HepG2 (cell line): ENCODE measurements around the gene RBX1. TPM values are rescaled to one million over a fixed set of nuclear protein-coding genes. Genes with fewer than 3 reads are reported as not detected.

Source experiments
- ATAC-seq: fragments of 200-7000 bp; cut with Tn5 transposase; 3 replicates; pipeline ENCODE4 v1.9.1; 2020; ENCODE audit warnings: mild to moderate bottlenecking, moderate library complexity
- BruUV-seq: library from RNA; stranded (reverse); fragments of 400-500 nt; replicated peaks from 2 replicates; lab custom pipeline; 2021; lab: Mats Ljungman, UMichigan
- CTCF ChIA-PET: fragments of 300-600 bp; formaldehyde crosslinking; extraction: SDS; loops from one replicate; lab custom pipeline; 2021; ENCODE audit warnings: low total read pairs, inconsistent platforms, low intra/inter-chr PET ratio; lab: Yijun Ruan, JAX
- POLR2A ChIA-PET: fragments of 350-600 bp; sonication (Branson Sonifier 250); formaldehyde crosslinking; loops from one replicate; lab custom pipeline; 2020; ENCODE audit warnings: antibody characterized with exemption, inconsistent platforms; lab: Yijun Ruan, JAX
- DNase-seq: peaks from one replicate; pipeline ENCODE4 v3.0.0-alpha.2; 2015; ENCODE audit warnings: low spot score
- FAIRE-seq: peaks from 3 replicates; lab custom pipeline; 2011; peaks lifted over from hg19 to GRCh38; lab: Jason Lieb, UNC
- H2AFZ ChIP-seq: one replicate; pipeline ENCODE4 v1.6.1; 2011; ENCODE audit warnings: low read length, inconsistent platforms
- H3K27ac ChIP-seq: fragments of 300-600 bp; 3 replicates; pipeline ENCODE4 v1.8.0; 2011; ENCODE audit warnings: mixed run types, mild to moderate bottlenecking, mixed read lengths, low read length, inconsistent platforms; ENCODE audit not compliant: insufficient read depth; ENCODE audit errors: extremely low read length
- H3K27me3 ChIP-seq, 2 experiments: fragments of 200-600 bp in 1 of 2; 2 replicates in 1 of 2; 3 replicates in 1 of 2; pipeline versions ENCODE4 v1.6.0 to v1.8.0; 2011; ENCODE audit warnings: low read length in 2 of 2, mild to moderate bottlenecking in 2 of 2, moderate library complexity in 2 of 2, inconsistent platforms in 1 of 2; ENCODE audit not compliant: insufficient read depth in 2 of 2, control insufficient read depth in 1 of 2
- H3K36me3 ChIP-seq, 2 experiments: fragments of 200-600 bp in 1 of 2; replicated peaks in 1 of 2; 2 replicates in 1 of 2; 3 replicates in 1 of 2; pipeline versions ENCODE4 v1.5.1 to v1.8.0; 2011; ENCODE audit warnings: low read length in 2 of 2, inconsistent platforms in 1 of 2; ENCODE audit not compliant: insufficient read depth in 2 of 2, control insufficient read depth in 1 of 2
- H3K4me1 ChIP-seq: 2 replicates; pipeline ENCODE4 v1.5.1; 2012; ENCODE audit warnings: low read length, inconsistent platforms; ENCODE audit not compliant: insufficient read depth
- H3K4me2 ChIP-seq: 2 replicates; pipeline ENCODE4 v1.6.0; 2011; ENCODE audit warnings: low read depth, low read length, inconsistent platforms
- H3K4me3 ChIP-seq, 3 experiments: fragments of 200-600 bp in 1 of 3; sonication (generic), shearing (Covaris generic) in 1 of 3; replicated peaks in 1 of 3; 2 replicates each; pipeline ENCODE4 v1.5.1; 2011 to 2016; ENCODE audit warnings: low read length in 3 of 3, inconsistent platforms in 2 of 3, low read depth in 2 of 3, mild to moderate bottlenecking in 2 of 3, control low read depth in 1 of 3, mixed read lengths in 1 of 3; ENCODE audit not compliant: insufficient read depth in 1 of 3
- H3K79me2 ChIP-seq: one replicate; pipeline ENCODE4 v1.6.1; 2011; ENCODE audit warnings: low read length, inconsistent platforms; ENCODE audit not compliant: insufficient read depth
- H3K9ac ChIP-seq: 2 replicates; pipeline ENCODE4 v1.6.0; 2011; ENCODE audit warnings: mild to moderate bottlenecking, low read depth, low read length, inconsistent platforms; ENCODE audit not compliant: insufficient read depth
- H3K9me3 ChIP-seq: 2 replicates; pipeline ENCODE4 v1.5.1; 2012; ENCODE audit warnings: mild to moderate bottlenecking, low read length
- H4K20me1 ChIP-seq: 2 replicates; pipeline ENCODE4 v1.6.0; 2011; ENCODE audit warnings: inconsistent platforms, mild to moderate bottlenecking, low read length, moderate library complexity; ENCODE audit not compliant: insufficient read depth
- CBFB ChIP-seq: sonication (generic); formaldehyde crosslinking; IDR thresholded peaks from 2 replicates; pipeline ENCODE4 v1.4.0; 2020; ENCODE audit warnings: missing genetic modification reagents
- MZF1 ChIP-seq: sonication (generic); formaldehyde crosslinking; IDR thresholded peaks from 2 replicates; pipeline ENCODE4 v1.8.1; 2023; ENCODE audit warnings: mild to moderate bottlenecking, missing genetic modification reagents, borderline replicate concordance
- NFE2 ChIP-seq: sonication (generic); formaldehyde crosslinking; IDR thresholded peaks from 2 replicates; pipeline ENCODE4 v1.4.0; 2020; ENCODE audit warnings: missing genetic modification reagents
- NRL ChIP-seq: sonication (generic); formaldehyde crosslinking; IDR thresholded peaks from 2 replicates; pipeline ENCODE4 v1.5.0; 2020; ENCODE audit warnings: missing genetic modification reagents, mild to moderate bottlenecking, moderate library complexity, borderline replicate concordance
- PAWR ChIP-seq: sonication (generic); formaldehyde crosslinking; IDR thresholded peaks from 2 replicates; pipeline ENCODE4 v1.4.0; 2020; ENCODE audit warnings: missing genetic modification reagents, mild to moderate bottlenecking, borderline replicate concordance
- RFX3 ChIP-seq: IDR thresholded peaks from 2 replicates; pipeline ENCODE4 v1.6.1; 2016; ENCODE audit warnings: missing biosample characterization, missing genetic modification reagents
- SAFB2 ChIP-seq: sonication (generic); formaldehyde crosslinking; IDR thresholded peaks from 2 replicates; pipeline ENCODE4 v1.5.1; 2020; ENCODE audit warnings: missing genetic modification reagents, low read depth, mild to moderate bottlenecking, borderline replicate concordance
- TSC22D2 ChIP-seq: sonication (generic); formaldehyde crosslinking; IDR thresholded peaks from 2 replicates; pipeline ENCODE4 v1.5.1; 2020; ENCODE audit warnings: missing genetic modification reagents, mild to moderate bottlenecking, borderline replicate concordance
- ZNF33B ChIP-seq: sonication (generic); formaldehyde crosslinking; IDR thresholded peaks from 2 replicates; pipeline ENCODE4 v1.5.1; 2020; ENCODE audit warnings: mild to moderate bottlenecking, missing genetic modification reagents
- ZNF468 ChIP-seq: sonication (generic); formaldehyde crosslinking; IDR thresholded peaks from 2 replicates; pipeline ENCODE4 v1.8.0; 2022; ENCODE audit warnings: mild to moderate bottlenecking, moderate library complexity, missing genetic modification reagents
- WGBS: methylation state at CpG from one replicate; pipeline ENCODE4 v1.1.6; 2017; ENCODE audit warnings: low lambda C conversion rate; 5-methylcytosine and 5-hydroxymethylcytosine counted together
- in situ Hi-C: cut with HindIII; loops from 2 replicates; pipeline ENCODE4 v1.10.0; 2017; ENCODE audit warnings: low pct_unique_long_range_greater_than_20kb; ENCODE audit not compliant: extremely low pct_ligation_motif_present
- intact Hi-C: fragments of 100-400 bp; cut with micrococcal nuclease; formaldehyde crosslinking; loops from one replicate; pipeline ENCODE4 v1.10.0; 2022; ENCODE audit not compliant: unreplicated experiment
- polyA plus RNA-seq, 8 experiments: library from polyadenylated mRNA; depleted of rRNA in 3 of 8; stranded (reverse) in 7 of 8; unstranded in 1 of 8; fragments of >200 nt; fragmentation: Illumina TruSeq in 4 of 8; extraction: Trizol in 4 of 8; gene quantifications; 2 replicates each; pipeline versions ENCODE4 v1.2.1 to v1.2.3, GENCODE V29; 2011 to 2016; ENCODE audit warnings: low read depth in 4 of 8, missing spikeins in 1 of 8, mixed read lengths in 1 of 8; ENCODE audit not compliant: insufficient read depth in 1 of 8
- total RNA-seq, 5 experiments: library from RNA; depleted of rRNA; stranded (reverse); fragments of >200 nt; fragmentation: Illumina TruSeq; extraction: Trizol; gene quantifications; 2 replicates each; pipeline ENCODE4 v1.2.3, GENCODE V29; 2016; ENCODE audit warnings: low read depth in 1 of 5
- TF ChIP-seq, protein P1 (sequence below): fragments of 450-650 bp; IDR thresholded peaks from 2 replicates; pipeline ENCODE4 v1.6.1; 2016
- TF ChIP-seq, protein P2 (sequence below): IDR thresholded peaks from 2 replicates; pipeline ENCODE4 v1.6.1; 2016; ENCODE audit warnings: low read depth
- TF ChIP-seq, protein P3 (sequence below): sonication (generic); formaldehyde crosslinking; IDR thresholded peaks from 2 replicates; pipeline ENCODE4 v1.4.0; 2020; ENCODE audit warnings: missing genetic modification reagents
- TF ChIP-seq, protein P4 (sequence below): sonication (generic); formaldehyde crosslinking; IDR thresholded peaks from 2 replicates; pipeline ENCODE4 v1.4.0; 2020; ENCODE audit warnings: missing genetic modification reagents

The RBX1 gene
- total and polyA plus RNA-seq, 2 of the 13 experiments (the other 11 are each of a cell fraction or from before 2014, with no cell fraction given) = 84.9 to 90.2 TPM

DNA sequence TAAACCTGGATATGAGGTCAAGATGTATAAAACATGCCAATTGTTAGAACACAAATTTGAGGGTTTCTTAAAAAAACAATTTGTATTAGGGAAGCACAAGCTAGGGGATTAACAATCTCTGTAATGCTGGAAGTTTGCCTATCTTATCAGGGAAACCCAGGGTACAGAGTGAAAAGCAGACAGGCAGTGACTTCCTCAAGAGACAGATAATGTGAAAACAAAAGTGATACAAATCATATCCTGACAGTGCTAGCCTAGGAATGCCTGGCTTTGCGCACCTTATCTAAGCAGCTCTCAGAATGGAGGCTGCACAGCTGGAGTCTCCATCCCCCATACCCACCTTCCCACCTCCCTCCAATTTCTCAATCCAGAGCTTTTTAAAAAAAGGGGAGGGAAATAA, 22.5 kb upstream of the RBX1 start:
- WGBS = 100% methylated on average over 1 of the region's 1 CpG
- no peak for TF ChIP-seq NFE2
- TF ChIP-seq, protein P1, sequence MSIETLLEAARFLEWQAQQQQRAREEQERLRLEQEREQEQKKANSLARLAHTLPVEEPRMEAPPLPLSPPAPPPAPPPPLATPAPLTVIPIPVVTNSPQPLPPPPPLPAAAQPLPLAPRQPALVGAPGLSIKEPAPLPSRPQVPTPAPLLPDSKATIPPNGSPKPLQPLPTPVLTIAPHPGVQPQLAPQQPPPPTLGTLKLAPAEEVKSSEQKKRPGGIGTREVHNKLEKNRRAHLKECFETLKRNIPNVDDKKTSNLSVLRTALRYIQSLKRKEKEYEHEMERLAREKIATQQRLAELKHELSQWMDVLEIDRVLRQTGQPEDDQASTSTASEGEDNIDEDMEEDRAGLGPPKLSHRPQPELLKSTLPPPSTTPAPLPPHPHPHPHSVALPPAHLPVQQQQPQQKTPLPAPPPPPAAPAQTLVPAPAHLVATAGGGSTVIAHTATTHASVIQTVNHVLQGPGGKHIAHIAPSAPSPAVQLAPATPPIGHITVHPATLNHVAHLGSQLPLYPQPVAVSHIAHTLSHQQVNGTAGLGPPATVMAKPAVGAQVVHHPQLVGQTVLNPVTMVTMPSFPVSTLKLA = no peak
- no peak for TF ChIP-seq ZNF33B (CRISPR knock-in tag)
- no peak for TF ChIP-seq NRL
- TF ChIP-seq ZNF468 (CRISPR knock-in tag) = no peak
- no peak for TF ChIP-seq CBFB (CRISPR knock-in tag)
- TF ChIP-seq, protein P2, sequence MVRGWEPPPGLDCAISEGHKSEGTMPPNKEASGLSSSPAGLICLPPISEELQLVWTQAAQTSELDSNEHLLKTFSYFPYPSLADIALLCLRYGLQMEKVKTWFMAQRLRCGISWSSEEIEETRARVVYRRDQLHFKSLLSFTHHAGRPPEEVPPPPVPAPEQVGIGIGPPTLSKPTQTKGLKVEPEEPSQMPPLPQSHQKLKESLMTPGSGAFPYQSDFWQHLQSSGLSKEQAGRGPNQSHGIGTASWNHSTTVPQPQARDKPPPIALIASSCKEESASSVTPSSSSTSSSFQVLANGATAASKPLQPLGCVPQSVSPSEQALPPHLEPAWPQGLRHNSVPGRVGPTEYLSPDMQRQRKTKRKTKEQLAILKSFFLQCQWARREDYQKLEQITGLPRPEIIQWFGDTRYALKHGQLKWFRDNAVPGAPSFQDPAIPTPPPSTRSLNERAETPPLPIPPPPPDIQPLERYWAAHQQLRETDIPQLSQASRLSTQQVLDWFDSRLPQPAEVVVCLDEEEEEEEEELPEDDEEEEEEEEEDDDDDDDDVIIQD = no peak
- TF ChIP-seq, protein P3, sequence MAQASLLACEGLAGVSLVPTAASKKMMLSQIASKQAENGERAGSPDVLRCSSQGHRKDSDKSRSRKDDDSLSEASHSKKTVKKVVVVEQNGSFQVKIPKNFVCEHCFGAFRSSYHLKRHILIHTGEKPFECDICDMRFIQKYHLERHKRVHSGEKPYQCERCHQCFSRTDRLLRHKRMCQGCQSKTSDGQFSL = no peak
- no peak for TF ChIP-seq RFX3
- TF ChIP-seq PAWR (CRISPR knock-in tag) = no peak
- TF ChIP-seq MZF1 = no peak
- TF ChIP-seq, protein P4, sequence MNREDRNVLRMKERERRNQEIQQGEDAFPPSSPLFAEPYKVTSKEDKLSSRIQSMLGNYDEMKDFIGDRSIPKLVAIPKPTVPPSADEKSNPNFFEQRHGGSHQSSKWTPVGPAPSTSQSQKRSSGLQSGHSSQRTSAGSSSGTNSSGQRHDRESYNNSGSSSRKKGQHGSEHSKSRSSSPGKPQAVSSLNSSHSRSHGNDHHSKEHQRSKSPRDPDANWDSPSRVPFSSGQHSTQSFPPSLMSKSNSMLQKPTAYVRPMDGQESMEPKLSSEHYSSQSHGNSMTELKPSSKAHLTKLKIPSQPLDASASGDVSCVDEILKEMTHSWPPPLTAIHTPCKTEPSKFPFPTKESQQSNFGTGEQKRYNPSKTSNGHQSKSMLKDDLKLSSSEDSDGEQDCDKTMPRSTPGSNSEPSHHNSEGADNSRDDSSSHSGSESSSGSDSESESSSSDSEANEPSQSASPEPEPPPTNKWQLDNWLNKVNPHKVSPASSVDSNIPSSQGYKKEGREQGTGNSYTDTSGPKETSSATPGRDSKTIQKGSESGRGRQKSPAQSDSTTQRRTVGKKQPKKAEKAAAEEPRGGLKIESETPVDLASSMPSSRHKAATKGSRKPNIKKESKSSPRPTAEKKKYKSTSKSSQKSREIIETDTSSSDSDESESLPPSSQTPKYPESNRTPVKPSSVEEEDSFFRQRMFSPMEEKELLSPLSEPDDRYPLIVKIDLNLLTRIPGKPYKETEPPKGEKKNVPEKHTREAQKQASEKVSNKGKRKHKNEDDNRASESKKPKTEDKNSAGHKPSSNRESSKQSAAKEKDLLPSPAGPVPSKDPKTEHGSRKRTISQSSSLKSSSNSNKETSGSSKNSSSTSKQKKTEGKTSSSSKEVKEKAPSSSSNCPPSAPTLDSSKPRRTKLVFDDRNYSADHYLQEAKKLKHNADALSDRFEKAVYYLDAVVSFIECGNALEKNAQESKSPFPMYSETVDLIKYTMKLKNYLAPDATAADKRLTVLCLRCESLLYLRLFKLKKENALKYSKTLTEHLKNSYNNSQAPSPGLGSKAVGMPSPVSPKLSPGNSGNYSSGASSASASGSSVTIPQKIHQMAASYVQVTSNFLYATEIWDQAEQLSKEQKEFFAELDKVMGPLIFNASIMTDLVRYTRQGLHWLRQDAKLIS (CRISPR knock-in tag) = no peak
- TF ChIP-seq TSC22D2 (CRISPR knock-in tag) = no peak
- no peak for TF ChIP-seq SAFB2 (CRISPR knock-in tag)

More for the DNA sequence above, 22.5 kb upstream of the RBX1 start:
- H4K20me1 ChIP-seq = no peaks in the 10 kb centered on the region
- intact Hi-C loops = no loop called here
- no peaks in the 10 kb centered on the region for H3K27me3 ChIP-seq
- in situ Hi-C loops = no loop called here
- no peaks in the 10 kb centered on the region for H3K4me1 ChIP-seq
- no peak overlapping the region for H3K9ac ChIP-seq
- H3K36me3 ChIP-seq = peaks cover 5 to 24% of the 10 kb centered on the region in 2 experiments; a peak in 4 of 5 replicates
- no TSS peak for BruUV-seq
- ATAC-seq (no peak), FAIRE-seq (no peak), DNase-seq (no peak)
- H3K4me2 ChIP-seq = no peak overlapping the region
- no peak overlapping the region for H2AFZ ChIP-seq
- no peaks in the 10 kb centered on the region for H3K79me2 ChIP-seq
- H3K4me3 ChIP-seq = no peak overlapping the region
- H3K9me3 ChIP-seq = no peaks in the 10 kb centered on the region
- H3K27ac ChIP-seq = no peak overlapping the region
- ChIA-PET CTCF (no interaction called here), POLR2A (no interaction called here)
